HCT116 (cell line): ENCODE measurements around the gene NUDT5. TPM values are rescaled to one million over a fixed set of nuclear protein-coding genes. Genes with fewer than 3 reads are reported as not detected.

ENCODE experiments used
- ATAC-seq: fragments of 200-7000 bp; cut with Tn5 transposase; 2 replicates; pipeline ENCODE4 v1.9.1; 2020; ENCODE audit warnings: mild to moderate bottlenecking, moderate library complexity
- BruUV-seq: library from RNA; stranded (reverse); fragments of 400-500 nt; replicated peaks from 2 replicates; lab custom pipeline; 2021; lab: Mats Ljungman, UMichigan
- CTCF ChIA-PET: fragments of 300-600 bp; sonication (Branson Sonifier 250); formaldehyde crosslinking; loops from one replicate; lab custom pipeline; 2021; ENCODE audit warnings: antibody characterized with exemption; lab: Charles Lee
- POLR2A ChIA-PET: fragments of 300-600, 350-600 bp; sonication (Branson Sonifier 250); formaldehyde crosslinking; loops from one replicate; lab custom pipeline; 2021; ENCODE audit warnings: antibody characterized with exemption; lab: Charles Lee
- RAD21 ChIA-PET, 2 experiments: fragments of 300-600 bp; sonication (Branson Sonifier 250); formaldehyde crosslinking; loops; one replicate each; lab custom pipeline; 2023; ENCODE audit warnings: low total read pairs in 2 of 2; ENCODE audit not compliant: uncharacterized antibody in 2 of 2, unreplicated experiment in 2 of 2, low non-redundant PET in 1 of 2; lab: Charles Lee
- DNase-seq: peaks from one replicate; pipeline ENCODE4 v3.0.0-alpha.2; 2010; ENCODE audit warnings: low read depth, low spot score
- H2AFZ ChIP-seq: fragments of 200-600 bp; shearing (Covaris generic), sonication (generic); 2 replicates; pipeline ENCODE4 v1.6.1; 2017; ENCODE audit warnings: low read depth, mixed run types, mixed read lengths, antibody characterized with exemption, low read length; ENCODE audit not compliant: poor library complexity, severe bottlenecking
- H3K27ac ChIP-seq: 2 replicates; pipeline ENCODE4 v1.5.1; 2012; ENCODE audit warnings: low read depth, low read length
- H3K27me3 ChIP-seq: fragments of 200-600 bp; sonication (generic); 2 replicates; pipeline ENCODE4 v1.6.1; 2016; ENCODE audit warnings: mixed run types, low read length, mixed read lengths; ENCODE audit not compliant: insufficient read depth
- H3K36me3 ChIP-seq, 2 experiments: fragments of 200-500 bp in 1 of 2; fragments of 200-600 bp in 1 of 2; sonication (Bioruptor generic) in 1 of 2; sonication (generic) in 1 of 2; 2 replicates each; pipeline versions ENCODE4 v1.5.1 to v1.6.1; 2014 to 2016; ENCODE audit warnings: low read length in 2 of 2, inconsistent platforms in 1 of 2, mixed read lengths in 1 of 2, mixed run types in 1 of 2; ENCODE audit not compliant: insufficient read depth in 2 of 2, control insufficient read depth in 1 of 2
- H3K4me1 ChIP-seq, 2 experiments: fragments of 200-600 bp in 1 of 2; sonication (generic) in 1 of 2; 2 replicates each; pipeline versions ENCODE4 v1.5.1 to v1.6.1; 2012 to 2017; ENCODE audit warnings: low read length in 2 of 2, inconsistent platforms in 1 of 2, mild to moderate bottlenecking in 1 of 2, mixed read lengths in 1 of 2, mixed run types in 1 of 2, moderate library complexity in 1 of 2; ENCODE audit not compliant: insufficient read depth in 2 of 2, control insufficient read depth in 1 of 2
- H3K4me2 ChIP-seq: fragments of 200-600 bp; sonication (generic); 2 replicates; pipeline ENCODE4 v1.6.1; 2017; ENCODE audit warnings: mixed run types, low read length, mixed read lengths
- H3K4me3 ChIP-seq, 2 experiments: fragments of 200-600 bp in 1 of 2; sonication (generic) in 1 of 2; replicated peaks in 1 of 2; 2 replicates each; pipeline ENCODE4 v1.5.1; 2011 to 2016; ENCODE audit warnings: low read length in 2 of 2, control low read depth in 1 of 2, low read depth in 1 of 2, mild to moderate bottlenecking in 1 of 2, mixed read lengths in 1 of 2, mixed run types in 1 of 2
- H3K79me2 ChIP-seq: fragments of 200-600 bp; sonication (generic); 2 replicates; pipeline ENCODE4 v1.6.1; 2017; ENCODE audit warnings: mild to moderate bottlenecking, mixed run types, low read length, moderate library complexity, mixed read lengths; ENCODE audit not compliant: insufficient read depth
- H3K9ac ChIP-seq: fragments of 200-600 bp; sonication (generic); 2 replicates; pipeline ENCODE4 v1.6.1; 2016; ENCODE audit warnings: low read length, mixed read lengths
- H3K9me2 ChIP-seq: fragments of 200-600 bp; sonication (generic), shearing (Covaris generic); 2 replicates; pipeline ENCODE4 v1.6.1; 2017; ENCODE audit warnings: mixed run types, mild to moderate bottlenecking, moderate library complexity; ENCODE audit not compliant: insufficient read depth
- H3K9me3 ChIP-seq, 2 experiments: fragments of 200-500 bp in 1 of 2; fragments of 200-600 bp in 1 of 2; sonication (Bioruptor generic) in 1 of 2; sonication (generic) in 1 of 2; 2 replicates each; pipeline ENCODE4 v1.6.1; 2014 to 2017; ENCODE audit warnings: low read length in 2 of 2, mixed read lengths in 2 of 2, inconsistent platforms in 1 of 2, low read depth in 1 of 2, mild to moderate bottlenecking in 1 of 2, mixed run types in 1 of 2, moderate library complexity in 1 of 2; ENCODE audit not compliant: control insufficient read depth in 1 of 2, insufficient read depth in 1 of 2
- H4K20me1 ChIP-seq: fragments of 200-600 bp; sonication (generic), shearing (Covaris generic); 2 replicates; pipeline ENCODE4 v1.6.1; 2017; ENCODE audit warnings: mixed run types, mild to moderate bottlenecking, moderate library complexity; ENCODE audit not compliant: insufficient read depth
- ATF3 ChIP-seq: IDR thresholded peaks from 2 replicates; pipeline ENCODE4 v1.6.1; 2012
- CBX3 ChIP-seq: IDR thresholded peaks from 2 replicates; pipeline ENCODE4 v1.6.1; 2012; ENCODE audit warnings: low read depth
- EGR1 ChIP-seq: IDR thresholded peaks from 2 replicates; pipeline ENCODE4 v1.6.1; 2012; ENCODE audit warnings: low read depth
- ELF1 ChIP-seq: IDR thresholded peaks from 2 replicates; pipeline ENCODE4 v1.6.1; 2012; ENCODE audit warnings: low read depth, borderline replicate concordance
- EZH2 ChIP-seq: fragments of 200-600 bp; sonication (generic); IDR thresholded peaks from 2 replicates; pipeline ENCODE4 v1.6.1; 2017; ENCODE audit warnings: antibody characterized with exemption, mixed run types
- EZH2phosphoT487 ChIP-seq: fragments of 200-600 bp; IDR thresholded peaks from 2 replicates; pipeline ENCODE4 v1.6.1; 2018; ENCODE audit warnings: antibody characterized with exemption, borderline replicate concordance
- JUND ChIP-seq: IDR thresholded peaks from 2 replicates; pipeline ENCODE4 v1.6.1; 2012
- MAX ChIP-seq: IDR thresholded peaks from 2 replicates; pipeline ENCODE4 v1.6.1; 2012
- POLR2A ChIP-seq: IDR thresholded peaks from 2 replicates; pipeline ENCODE4 v1.7.0; 2011; ENCODE audit warnings: borderline replicate concordance; ENCODE audit not compliant: insufficient read depth, insufficient read length; ENCODE audit errors: extremely low read depth
- RAD21 ChIP-seq: IDR thresholded peaks from 2 replicates; pipeline ENCODE4 v1.6.1; 2012; ENCODE audit warnings: low read depth, mild to moderate bottlenecking
- SIN3A ChIP-seq: IDR thresholded peaks from 2 replicates; pipeline ENCODE4 v1.6.1; 2012; ENCODE audit warnings: low read depth
- SP1 ChIP-seq: IDR thresholded peaks from 2 replicates; pipeline ENCODE4 v1.6.1; 2012; ENCODE audit warnings: low read depth
- SRF ChIP-seq: IDR thresholded peaks from 2 replicates; pipeline ENCODE4 v1.6.1; 2012; ENCODE audit warnings: low read depth
- TCF7L2 ChIP-seq: IDR thresholded peaks from 2 replicates; pipeline ENCODE4 v1.7.0; 2011; ENCODE audit warnings: borderline replicate concordance, inconsistent platforms; ENCODE audit not compliant: insufficient read depth, insufficient read length; ENCODE audit errors: extremely low read depth
- intact Hi-C: fragments of 100-400 bp; cut with micrococcal nuclease; formaldehyde crosslinking; loops from 2 replicates; pipeline ENCODE4 v1.10.0; 2022
- total RNA-seq: library from RNA; stranded (reverse); gene quantifications from one replicate; pipeline ENCODE4 v1.2.1, GENCODE V29; 2021; ENCODE audit not compliant: unreplicated experiment
- TF ChIP-seq, protein P1 (sequence below): IDR thresholded peaks from 2 replicates; pipeline ENCODE4 v1.6.1; 2011; ENCODE audit warnings: mild to moderate bottlenecking, low read length, moderate library complexity; ENCODE audit not compliant: insufficient replicate concordance; ENCODE audit errors: extremely low read depth
- TF ChIP-seq, protein P2 (sequence below), 3 experiments: fragments of 200-600 bp in 1 of 3; sonication (generic) in 1 of 3; IDR thresholded peaks in 2 of 3; conservative IDR thresholded peaks in 1 of 3; 2 replicates each; pipeline ENCODE4 v1.5.1; 2012 to 2017; ENCODE audit warnings: low read depth in 2 of 3, low read length in 2 of 3, antibody characterized with exemption in 1 of 3, borderline replicate concordance in 1 of 3, control low read depth in 1 of 3, mild to moderate bottlenecking in 1 of 3, mixed read lengths in 1 of 3, mixed run types in 1 of 3, moderate library complexity in 1 of 3; ENCODE audit not compliant: insufficient read depth in 1 of 3

Gene NUDT5
- total RNA-seq, 1 experiment from 2014 or later, result 101 TPM

GRCh38 chr10:12207114-12207513 lies 11.4 kb upstream of the NUDT5 start (continued):
- TF ChIP-seq, protein P1, sequence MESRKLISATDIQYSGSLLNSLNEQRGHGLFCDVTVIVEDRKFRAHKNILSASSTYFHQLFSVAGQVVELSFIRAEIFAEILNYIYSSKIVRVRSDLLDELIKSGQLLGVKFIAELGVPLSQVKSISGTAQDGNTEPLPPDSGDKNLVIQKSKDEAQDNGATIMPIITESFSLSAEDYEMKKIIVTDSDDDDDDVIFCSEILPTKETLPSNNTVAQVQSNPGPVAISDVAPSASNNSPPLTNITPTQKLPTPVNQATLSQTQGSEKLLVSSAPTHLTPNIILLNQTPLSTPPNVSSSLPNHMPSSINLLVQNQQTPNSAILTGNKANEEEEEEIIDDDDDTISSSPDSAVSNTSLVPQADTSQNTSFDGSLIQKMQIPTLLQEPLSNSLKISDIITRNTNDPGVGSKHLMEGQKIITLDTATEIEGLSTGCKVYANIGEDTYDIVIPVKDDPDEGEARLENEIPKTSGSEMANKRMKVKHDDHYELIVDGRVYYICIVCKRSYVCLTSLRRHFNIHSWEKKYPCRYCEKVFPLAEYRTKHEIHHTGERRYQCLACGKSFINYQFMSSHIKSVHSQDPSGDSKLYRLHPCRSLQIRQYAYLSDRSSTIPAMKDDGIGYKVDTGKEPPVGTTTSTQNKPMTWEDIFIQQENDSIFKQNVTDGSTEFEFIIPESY, result no peak
- TF ChIP-seq MAX (no peak), TCF7L2 (no peak), SRF (no peak), EZH2phosphoT487 (no peak), ATF3 (no peak), POLR2A (no peak), ELF1 (no peak), SIN3A (no peak), SP1 (no peak)

GRCh38 chr10:12205082-12205481 lies 9.4 kb upstream of the NUDT5 start:
- intact Hi-C loops, result no loop called here
- ChIA-PET RAD21 (no interaction called here), CTCF (no interaction called here), POLR2A (no interaction called here)
- peaks cover 100% of the 10 kb centered on the region for H3K79me2 ChIP-seq
- H3K9ac ChIP-seq, result no peak overlapping the region
- H3K9me3 ChIP-seq, result no peaks in the 10 kb centered on the region
- H4K20me1 ChIP-seq, result peaks cover 11% of the 10 kb centered on the region; the same call in 1 of the 2 replicates
- peaks cover 21 to 48% of the 10 kb centered on the region in 2 experiments for H3K36me3 ChIP-seq
- H3K4me2 ChIP-seq, result no peak overlapping the region
- no peak overlapping the region for H2AFZ ChIP-seq
- H3K27me3 ChIP-seq, result no peaks in the 10 kb centered on the region
- H3K4me1 ChIP-seq, result no peaks in the 10 kb centered on the region
- TF ChIP-seq SIN3A (no peak), CBX3 (no peak), RAD21 (no peak), ATF3 (no peak), JUND (no peak), EZH2 (no peak), POLR2A (no peak), EGR1 (no peak), EZH2phosphoT487 (no peak), TCF7L2 (no peak)
- TF ChIP-seq, protein P2, sequence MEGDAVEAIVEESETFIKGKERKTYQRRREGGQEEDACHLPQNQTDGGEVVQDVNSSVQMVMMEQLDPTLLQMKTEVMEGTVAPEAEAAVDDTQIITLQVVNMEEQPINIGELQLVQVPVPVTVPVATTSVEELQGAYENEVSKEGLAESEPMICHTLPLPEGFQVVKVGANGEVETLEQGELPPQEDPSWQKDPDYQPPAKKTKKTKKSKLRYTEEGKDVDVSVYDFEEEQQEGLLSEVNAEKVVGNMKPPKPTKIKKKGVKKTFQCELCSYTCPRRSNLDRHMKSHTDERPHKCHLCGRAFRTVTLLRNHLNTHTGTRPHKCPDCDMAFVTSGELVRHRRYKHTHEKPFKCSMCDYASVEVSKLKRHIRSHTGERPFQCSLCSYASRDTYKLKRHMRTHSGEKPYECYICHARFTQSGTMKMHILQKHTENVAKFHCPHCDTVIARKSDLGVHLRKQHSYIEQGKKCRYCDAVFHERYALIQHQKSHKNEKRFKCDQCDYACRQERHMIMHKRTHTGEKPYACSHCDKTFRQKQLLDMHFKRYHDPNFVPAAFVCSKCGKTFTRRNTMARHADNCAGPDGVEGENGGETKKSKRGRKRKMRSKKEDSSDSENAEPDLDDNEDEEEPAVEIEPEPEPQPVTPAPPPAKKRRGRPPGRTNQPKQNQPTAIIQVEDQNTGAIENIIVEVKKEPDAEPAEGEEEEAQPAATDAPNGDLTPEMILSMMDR (IDR thresholded peaks at IDR 0.05 in 2 of 3, conservative IDR thresholded peaks at IDR 0.05 in 1 of 3; ENCODE audit: borderline replicate concordance in 1 of 3, insufficient read depth in 1 of 3, low read depth in 2 of 3, low read length in 2 of 3), result no peak
- no peak overlapping the region for H3K27ac ChIP-seq
- ATAC-seq (no peak), DNase-seq (no peak)
- H3K9me2 ChIP-seq, result no peaks in the 10 kb centered on the region
- H3K4me3 ChIP-seq, result no peak overlapping the region
- no TSS peak for BruUV-seq
